ENCODE data around the gene NEAT1.

Gene NEAT1

GRCh38 chr11:65445604-65446445 is 23.2 kb downstream of the NEAT1 start:
- no peak for TF ChIP-seq CTCF (IDR thresholded peaks at IDR 0.05)

- TF ChIP-seq CTCF (IDR thresholded peaks at IDR 0.05): no peak
Observed at GRCh38 chr11:65446446-65447277, 24.1 kb downstream of the NEAT1 start.

- TF ChIP-seq CTCF (IDR thresholded peaks at IDR 0.05): no peak
Observed at GRCh38 chr11:65448074-65448417, 25.4 kb downstream of the NEAT1 start.

GRCh38 chr11:65448418-65449105 is 26.0 kb downstream of the NEAT1 start:
- no peak for TF ChIP-seq CTCF (IDR thresholded peaks at IDR 0.05)

GRCh38 chr11:65452806-65453490 is 30.4 kb downstream of the NEAT1 start:
- no peak for TF ChIP-seq CTCF (IDR thresholded peaks at IDR 0.05)

GRCh38 chr11:65454311-65454695 is 31.7 kb downstream of the NEAT1 start:
- no peak for TF ChIP-seq CTCF (IDR thresholded peaks at IDR 0.05)
